ENCODE data around the gene FGF12.

The FGF12 gene

GRCh38 chr3:192128922-192129321 is 598.4 kb downstream of the FGF12 start:
- DNase-seq (ENCODE audit: extremely low spot score): no peak
- TF ChIP-seq L3MBTL2 (conservative IDR thresholded peaks at IDR 0.05): no peak
- TF ChIP-seq SUZ12 (IDR thresholded peaks at IDR 0.05): no peak
- ChIA-PET CTCF (no interaction called here), POLR2A (no interaction called here)

DNA sequence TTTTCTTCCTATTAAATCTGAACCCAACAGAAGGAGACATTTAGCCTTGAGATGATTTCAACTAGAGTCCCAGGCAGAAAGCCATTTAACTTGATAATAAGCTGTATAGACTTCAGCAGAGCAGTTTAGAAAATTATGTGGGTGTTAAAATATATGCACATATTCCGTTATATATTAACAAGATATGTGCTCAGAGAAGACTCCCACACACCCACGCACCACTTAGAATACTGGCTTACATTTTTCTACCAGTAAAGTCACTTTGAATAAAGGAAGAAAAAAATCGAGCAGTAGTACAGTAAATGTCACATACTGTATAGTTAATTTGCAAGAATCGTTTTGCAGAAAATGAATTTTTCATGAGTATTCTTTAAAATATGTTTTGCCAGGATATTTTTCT is 599.3 kb downstream of the FGF12 start:
- no peak for DNase-seq (ENCODE audit: extremely low spot score)
- no peak for TF ChIP-seq TARDBP (IDR thresholded peaks at IDR 0.05)
- TF ChIP-seq SUZ12 (IDR thresholded peaks at IDR 0.05): no peak
- TF ChIP-seq PKNOX1 (IDR thresholded peaks at IDR 0.05): no peak
- no peak for TF ChIP-seq CTBP1 (IDR thresholded peaks at IDR 0.05; ENCODE audit: borderline replicate concordance)
- no peak for TF ChIP-seq FOXM1 (IDR thresholded peaks at IDR 0.05; ENCODE audit: borderline replicate concordance)
- no peak for TF ChIP-seq NFRKB (IDR thresholded peaks at IDR 0.05)
- TF ChIP-seq ARNT (IDR thresholded peaks at IDR 0.05): no peak
- no peak for TF ChIP-seq ZNF384 (IDR thresholded peaks at IDR 0.05)
- TF ChIP-seq FOXA1 (IDR thresholded peaks at IDR 0.05): no peak
- TF ChIP-seq FOXK2 (IDR thresholded peaks at IDR 0.05): no peak
- no peak for TF ChIP-seq SP1 (IDR thresholded peaks at IDR 0.05)
- no peak for TF ChIP-seq ELF4 (IDR thresholded peaks at IDR 0.05)
- TF ChIP-seq LEF1 (IDR thresholded peaks at IDR 0.05; ENCODE audit: borderline replicate concordance): no peak
- TF ChIP-seq HDGF (IDR thresholded peaks at IDR 0.05; ENCODE audit: borderline replicate concordance): no peak
- CTCF ChIA-PET: no interaction called here
- POLR2A ChIA-PET: no interaction called here

- ChIA-PET POLR2A (no interaction called here), CTCF (no interaction called here)
- TF ChIP-seq ELF4 (IDR thresholded peaks at IDR 0.05) (no peak), ARNT (IDR thresholded peaks at IDR 0.05) (no peak), FOXM1 (IDR thresholded peaks at IDR 0.05; ENCODE audit: borderline replicate concordance) (no peak), PKNOX1 (IDR thresholded peaks at IDR 0.05) (no peak), ZNF384 (IDR thresholded peaks at IDR 0.05) (no peak), SP1 (IDR thresholded peaks at IDR 0.05) (no peak), FOXA1 (IDR thresholded peaks at IDR 0.05) (no peak), FOXK2 (IDR thresholded peaks at IDR 0.05) (no peak), CTBP1 (IDR thresholded peaks at IDR 0.05; ENCODE audit: borderline replicate concordance) (no peak), LEF1 (IDR thresholded peaks at IDR 0.05; ENCODE audit: borderline replicate concordance) (no peak), L3MBTL2 (conservative IDR thresholded peaks at IDR 0.05) (no peak), NFRKB (IDR thresholded peaks at IDR 0.05) (no peak), SUZ12 (IDR thresholded peaks at IDR 0.05) (no peak)
- no peak for DNase-seq (ENCODE audit: extremely low spot score)
These were observed 604.3 kb downstream of the FGF12 start for GRCh38 chr3:192122832-192123594.

DNA sequence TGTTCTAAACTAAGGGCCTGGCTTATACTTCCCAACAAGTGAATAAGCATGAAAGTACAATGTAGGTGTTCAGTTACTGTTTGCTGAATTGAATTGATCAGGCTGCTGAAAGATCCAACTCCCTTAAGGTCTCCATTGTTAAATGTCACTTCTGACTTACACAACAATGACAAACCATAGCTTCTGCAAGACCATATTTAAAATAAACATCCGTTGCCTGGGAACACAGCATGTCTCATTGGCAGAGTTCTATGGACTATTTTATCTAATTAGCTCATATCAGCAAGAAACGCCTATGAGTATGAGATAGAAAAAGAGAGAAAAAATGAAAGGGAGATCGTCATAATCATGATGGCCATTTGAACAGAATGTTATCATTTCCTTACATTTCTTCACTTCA is 605.4 kb downstream of the FGF12 start:
- ChIA-PET CTCF (no interaction called here), POLR2A (no interaction called here)
- no peak for TF ChIP-seq FOXA1 (IDR thresholded peaks at IDR 0.05)
- no peak for TF ChIP-seq ZNF384 (IDR thresholded peaks at IDR 0.05)
- TF ChIP-seq L3MBTL2 (conservative IDR thresholded peaks at IDR 0.05): no peak
- TF ChIP-seq FOXK2 (IDR thresholded peaks at IDR 0.05): no peak
- no peak for TF ChIP-seq LEF1 (IDR thresholded peaks at IDR 0.05; ENCODE audit: borderline replicate concordance)
- TF ChIP-seq FOXM1 (IDR thresholded peaks at IDR 0.05; ENCODE audit: borderline replicate concordance): no peak
- TF ChIP-seq PKNOX1 (IDR thresholded peaks at IDR 0.05): no peak
- no peak for TF ChIP-seq HDGF (IDR thresholded peaks at IDR 0.05; ENCODE audit: borderline replicate concordance)
- TF ChIP-seq TARDBP (IDR thresholded peaks at IDR 0.05): no peak
- TF ChIP-seq NFRKB (IDR thresholded peaks at IDR 0.05): no peak
- no peak for TF ChIP-seq ARNT (IDR thresholded peaks at IDR 0.05)
- TF ChIP-seq CTBP1 (IDR thresholded peaks at IDR 0.05; ENCODE audit: borderline replicate concordance): no peak
- no peak for TF ChIP-seq SUZ12 (IDR thresholded peaks at IDR 0.05)
- DNase-seq (ENCODE audit: extremely low spot score): no peak

DNA sequence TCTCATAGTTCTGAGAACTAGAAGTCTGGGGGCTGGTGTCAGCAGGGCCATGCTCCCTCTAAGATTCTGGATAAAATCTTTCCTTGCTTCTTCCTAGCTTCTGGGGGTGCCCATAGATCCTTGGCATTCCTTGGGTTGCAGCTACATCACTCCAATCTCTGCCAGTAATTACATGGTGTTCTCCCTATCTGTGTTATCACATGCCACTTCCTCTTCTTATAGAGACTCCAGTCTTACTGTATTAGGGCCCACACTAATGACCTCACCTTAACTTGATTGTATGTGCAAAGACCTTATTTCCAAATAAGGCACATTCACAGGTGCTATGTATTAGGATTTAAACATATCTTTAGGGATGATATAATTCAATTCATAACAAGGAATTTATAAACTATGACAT is 618.5 kb downstream of the FGF12 start:
- DNase-seq (ENCODE audit: extremely low spot score): no peak
- no peak for TF ChIP-seq ARNT (IDR thresholded peaks at IDR 0.05)
- TF ChIP-seq SUZ12 (IDR thresholded peaks at IDR 0.05): no peak
- no peak for TF ChIP-seq HDGF (IDR thresholded peaks at IDR 0.05; ENCODE audit: borderline replicate concordance)
- TF ChIP-seq L3MBTL2 (conservative IDR thresholded peaks at IDR 0.05): no peak
- TF ChIP-seq CTBP1 (IDR thresholded peaks at IDR 0.05; ENCODE audit: borderline replicate concordance): no peak
- no peak for TF ChIP-seq BHLHE40 (IDR thresholded peaks at IDR 0.05; ENCODE audit: borderline replicate concordance)
- CTCF ChIA-PET: no interaction called here
- POLR2A ChIA-PET: no interaction called here

DNA sequence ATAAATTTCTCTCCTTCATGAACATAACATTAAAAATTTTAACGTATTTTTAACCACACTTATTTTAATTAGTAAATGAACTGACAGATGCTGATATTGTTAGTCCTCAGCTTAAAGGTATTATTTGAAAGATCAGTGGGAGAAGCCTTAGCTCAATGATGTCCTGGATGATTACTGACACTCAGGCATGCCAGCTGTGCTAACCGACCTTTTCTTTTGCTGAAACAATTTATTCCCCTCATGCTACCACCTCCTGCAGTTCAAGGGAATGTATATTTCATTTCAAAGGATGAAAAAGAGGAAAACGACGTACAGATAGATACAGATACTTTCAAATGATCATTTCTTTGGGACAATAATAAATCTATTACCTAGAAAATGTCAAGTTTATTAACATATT is 620.8 kb downstream of the FGF12 start:
- no peak for TF ChIP-seq SP1 (IDR thresholded peaks at IDR 0.05)
- TF ChIP-seq HDGF (IDR thresholded peaks at IDR 0.05; ENCODE audit: borderline replicate concordance): no peak
- no peak for TF ChIP-seq BHLHE40 (IDR thresholded peaks at IDR 0.05; ENCODE audit: borderline replicate concordance)
- TF ChIP-seq L3MBTL2 (conservative IDR thresholded peaks at IDR 0.05): no peak
- no peak for TF ChIP-seq LEF1 (IDR thresholded peaks at IDR 0.05; ENCODE audit: borderline replicate concordance)
- TF ChIP-seq PKNOX1 (IDR thresholded peaks at IDR 0.05): no peak
- TF ChIP-seq FOXA1 (IDR thresholded peaks at IDR 0.05): no peak
- no peak for TF ChIP-seq SUZ12 (IDR thresholded peaks at IDR 0.05)
- TF ChIP-seq ZNF384 (IDR thresholded peaks at IDR 0.05): no peak
- TF ChIP-seq NFRKB (IDR thresholded peaks at IDR 0.05): no peak
- no peak for TF ChIP-seq ELF4 (IDR thresholded peaks at IDR 0.05)
- TF ChIP-seq TARDBP (IDR thresholded peaks at IDR 0.05): no peak
- TF ChIP-seq CTBP1 (IDR thresholded peaks at IDR 0.05; ENCODE audit: borderline replicate concordance): no peak
- TF ChIP-seq ARNT (IDR thresholded peaks at IDR 0.05): no peak
- TF ChIP-seq FOXK2 (IDR thresholded peaks at IDR 0.05): no peak
- no peak for TF ChIP-seq FOXM1 (IDR thresholded peaks at IDR 0.05; ENCODE audit: borderline replicate concordance)
- DNase-seq (ENCODE audit: extremely low spot score): no peak
- POLR2A ChIA-PET: no interaction called here
- CTCF ChIA-PET: interaction anchor here (0.7 kb wide), 1 partner anchor 128 kb away, joined by 3 read pairs; no protein-coding TSS in a partner anchor
